Spleen (tissue), 11 donors: ENCODE measurements around the gene MECR. TPM values are rescaled to one million over a fixed set of nuclear protein-coding genes. Genes with fewer than 3 reads are reported as not detected.
"Not testable (repeated sequence)": the region's sequence is repeated elsewhere in the genome, so short reads cannot be mapped to it uniquely, and the experiment has no call there.

Source experiments
- DNase-seq: peaks from one replicate; pipeline ENCODE4 v3.0.0-alpha.2; 2020
- H3K27ac ChIP-seq, 8 donors: fragments of 200-600 bp; sonication (generic) in 7 of 8; 1 replicate in 4 of 8; 2 replicates in 4 of 8; pipeline versions ENCODE4 v1.5.0 to v1.8.0; 2016 to 2021; ENCODE audit warnings: inconsistent platforms in 4 of 8, mild to moderate bottlenecking in 4 of 8, moderate library complexity in 1 of 8
- H3K27me3 ChIP-seq, 7 donors: fragments of 200-600 bp; sonication (generic) in 6 of 7; replicated peaks in 1 of 7; 1 replicate in 4 of 7; 2 replicates in 3 of 7; pipeline versions ENCODE4 v1.5.0 to v1.8.0; 2016 to 2021; ENCODE audit warnings: inconsistent platforms in 3 of 7, mild to moderate bottlenecking in 1 of 7
- H3K36me3 ChIP-seq, 6 donors: fragments of 200-600 bp; sonication (generic) in 5 of 6; 1 replicate in 4 of 6; 2 replicates in 2 of 6; pipeline versions ENCODE4 v1.5.0 to v1.8.0; 2016 to 2021; ENCODE audit warnings: inconsistent platforms in 2 of 6
- H3K4me1 ChIP-seq, 6 donors: fragments of 200-600 bp; sonication (generic) in 5 of 6; 1 replicate in 3 of 6; 2 replicates in 3 of 6; pipeline versions ENCODE4 v1.5.0 to v1.8.0; 2016 to 2021; ENCODE audit warnings: inconsistent platforms in 3 of 6
- H3K4me3 ChIP-seq, 8 donors: fragments of 200-600 bp; sonication (generic) in 7 of 8; 1 replicate in 4 of 8; 2 replicates in 4 of 8; pipeline versions ENCODE4 v1.5.0 to v1.8.0; 2016 to 2021; ENCODE audit warnings: inconsistent platforms in 4 of 8, mild to moderate bottlenecking in 4 of 8, moderate library complexity in 2 of 8
- H3K9me3 ChIP-seq, 8 donors: fragments of 200-600 bp; sonication (generic) in 7 of 8; 1 replicate in 4 of 8; 2 replicates in 4 of 8; pipeline versions ENCODE4 v1.5.0 to v1.8.0; 2016 to 2021; ENCODE audit warnings: inconsistent platforms in 4 of 8
- POLR2A ChIP-seq, 3 donors: fragments of 450-650 bp; IDR thresholded peaks; one replicate each; pipeline ENCODE4 v1.5.1; 2017; ENCODE audit warnings: antibody characterized with exemption in 3 of 3, mild to moderate bottlenecking in 1 of 3
- POLR2AphosphoS5 ChIP-seq, 3 donors: sonication (generic); formaldehyde crosslinking; IDR thresholded peaks; one replicate each; pipeline ENCODE4 v1.5.1; 2017; ENCODE audit warnings: antibody characterized with exemption in 3 of 3
- WGBS, 5 donors: extraction: QIAGEN DNeasy Blood & Tissue Kit in 3 of 5; methylation state at CpG; one replicate each; pipeline versions ENCODE4 v1.1.5 to v1.1.7; 2013 to 2018; 5-methylcytosine and 5-hydroxymethylcytosine counted together
- intact Hi-C: fragments of 100-400 bp; cut with DNase I; formaldehyde crosslinking; loops from one replicate; pipeline ENCODE4 v1.15.0; 2023; ENCODE audit warnings: low total_unique reads
- polyA plus RNA-seq, 3 donors: library from polyadenylated mRNA; stranded (reverse); fragments of 200-250 nt; gene quantifications; one replicate each; pipeline ENCODE4 v1.2.1, GENCODE V29; 2013
- total RNA-seq, 7 donors: library from RNA; depleted of rRNA in 3 of 7; stranded (reverse); fragments of >200 nt in 3 of 7; fragmentation: NEBNext Ultra II Directional in 4 of 7; extraction: Animal tissue kit (Norgen Biotek cat#: 25700) in 4 of 7; gene quantifications; one replicate each; pipeline versions ENCODE4 v1.1.0 to v1.2.1, GENCODE V29; 2016 to 2021
- TF ChIP-seq, protein P1 (sequence below), 11 experiments: fragments of 200-600 bp in 7 of 11; fragments of 450-650 bp in 4 of 11; sonication (generic) in 4 of 11; IDR thresholded peaks in 8 of 11; conservative IDR thresholded peaks in 3 of 11; 1 replicate in 7 of 11; 2 replicates in 4 of 11; pipeline versions ENCODE4 v1.4.0 to v1.8.0; 2016 to 2021; ENCODE audit warnings: antibody characterized with exemption in 11 of 11, inconsistent platforms in 4 of 11, mild to moderate bottlenecking in 1 of 11
- donor health status: healthy with polysubstance abuse.
- donor health status: DM: no; HTN: no; CAD: no; lungs with moderate emphysema.
- donor health status: DM: no; HTN: no; CAD: no.
- donor health status: Bipolar disorder and iron deficiency.
- donor health status: healthy.
- donor health status: DM: no; HTN: no; CAD: no.
- donor health status: DM: yes; HTN: yes; CAD: no.

MECR gene
- total and polyA plus RNA-seq, 10 donors = 6.4 to 25.4 (median 14.7) TPM

DNA sequence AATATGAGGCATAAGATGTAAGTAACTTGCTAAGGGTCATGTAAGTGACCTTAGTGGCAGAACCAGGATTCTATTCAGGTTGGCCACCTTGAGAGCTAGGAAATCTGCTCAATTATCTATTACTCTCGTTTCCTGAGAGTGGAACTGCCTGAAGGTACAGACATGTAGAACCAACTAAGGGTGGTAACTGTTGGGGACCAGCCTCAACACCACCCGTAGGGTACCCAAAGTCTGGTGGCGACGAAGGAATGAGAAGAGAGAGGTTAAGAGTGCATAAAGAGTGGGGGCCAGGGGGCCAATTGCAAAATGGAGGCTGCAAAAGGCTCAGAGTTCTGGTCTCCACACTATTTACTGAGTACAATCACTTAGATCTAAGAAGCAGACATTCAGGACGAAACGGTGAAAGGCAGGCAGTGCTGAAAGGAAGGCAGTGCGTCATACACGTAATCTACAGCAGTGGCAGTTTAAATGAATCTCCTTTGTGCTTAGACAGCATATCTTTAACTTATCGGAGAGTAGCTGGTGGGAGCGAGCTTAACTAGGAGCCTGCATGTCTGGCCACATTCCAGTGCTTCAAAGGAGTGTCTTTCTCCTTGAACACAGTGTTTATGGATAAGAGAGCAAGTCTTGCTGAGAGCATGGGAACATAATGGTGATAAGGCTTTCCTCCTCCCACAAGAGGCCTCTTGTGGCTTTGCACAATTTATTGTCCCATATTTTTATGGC is 74.0 kb downstream of the MECR start:
- H3K27ac ChIP-seq = peak overlapping the region in 4 of 8 donors; percentile 22 to 58 (median 54)
- H3K36me3 ChIP-seq = peaks cover 3 to 99% (median 89%) of the 10 kb centered on the region in 6 donors
- no peaks in the 10 kb centered on the region for H3K9me3 ChIP-seq
- no peak overlapping the region for H3K4me3 ChIP-seq
- peaks cover 0 to 41% (median 26%) of the 10 kb centered on the region in 6 donors for H3K4me1 ChIP-seq
- WGBS, 5 donors = 61 to 74% (median 70%) methylated on average over 10 of the region's 10 CpGs
- intact Hi-C loops = no loop called here
- TF ChIP-seq POLR2A (IDR thresholded peaks at IDR 0.05) = no peak
- TF ChIP-seq, protein P1, sequence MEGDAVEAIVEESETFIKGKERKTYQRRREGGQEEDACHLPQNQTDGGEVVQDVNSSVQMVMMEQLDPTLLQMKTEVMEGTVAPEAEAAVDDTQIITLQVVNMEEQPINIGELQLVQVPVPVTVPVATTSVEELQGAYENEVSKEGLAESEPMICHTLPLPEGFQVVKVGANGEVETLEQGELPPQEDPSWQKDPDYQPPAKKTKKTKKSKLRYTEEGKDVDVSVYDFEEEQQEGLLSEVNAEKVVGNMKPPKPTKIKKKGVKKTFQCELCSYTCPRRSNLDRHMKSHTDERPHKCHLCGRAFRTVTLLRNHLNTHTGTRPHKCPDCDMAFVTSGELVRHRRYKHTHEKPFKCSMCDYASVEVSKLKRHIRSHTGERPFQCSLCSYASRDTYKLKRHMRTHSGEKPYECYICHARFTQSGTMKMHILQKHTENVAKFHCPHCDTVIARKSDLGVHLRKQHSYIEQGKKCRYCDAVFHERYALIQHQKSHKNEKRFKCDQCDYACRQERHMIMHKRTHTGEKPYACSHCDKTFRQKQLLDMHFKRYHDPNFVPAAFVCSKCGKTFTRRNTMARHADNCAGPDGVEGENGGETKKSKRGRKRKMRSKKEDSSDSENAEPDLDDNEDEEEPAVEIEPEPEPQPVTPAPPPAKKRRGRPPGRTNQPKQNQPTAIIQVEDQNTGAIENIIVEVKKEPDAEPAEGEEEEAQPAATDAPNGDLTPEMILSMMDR (IDR thresholded peaks at IDR 0.05 in 8 of 11, conservative IDR thresholded peaks at IDR 0.05 in 3 of 11) = no peak
- TF ChIP-seq POLR2AphosphoS5 (IDR thresholded peaks at IDR 0.05) = no peak
- H3K27me3 ChIP-seq = no peaks in the 10 kb centered on the region
- peak; percentile 19 for DNase-seq

DNA sequence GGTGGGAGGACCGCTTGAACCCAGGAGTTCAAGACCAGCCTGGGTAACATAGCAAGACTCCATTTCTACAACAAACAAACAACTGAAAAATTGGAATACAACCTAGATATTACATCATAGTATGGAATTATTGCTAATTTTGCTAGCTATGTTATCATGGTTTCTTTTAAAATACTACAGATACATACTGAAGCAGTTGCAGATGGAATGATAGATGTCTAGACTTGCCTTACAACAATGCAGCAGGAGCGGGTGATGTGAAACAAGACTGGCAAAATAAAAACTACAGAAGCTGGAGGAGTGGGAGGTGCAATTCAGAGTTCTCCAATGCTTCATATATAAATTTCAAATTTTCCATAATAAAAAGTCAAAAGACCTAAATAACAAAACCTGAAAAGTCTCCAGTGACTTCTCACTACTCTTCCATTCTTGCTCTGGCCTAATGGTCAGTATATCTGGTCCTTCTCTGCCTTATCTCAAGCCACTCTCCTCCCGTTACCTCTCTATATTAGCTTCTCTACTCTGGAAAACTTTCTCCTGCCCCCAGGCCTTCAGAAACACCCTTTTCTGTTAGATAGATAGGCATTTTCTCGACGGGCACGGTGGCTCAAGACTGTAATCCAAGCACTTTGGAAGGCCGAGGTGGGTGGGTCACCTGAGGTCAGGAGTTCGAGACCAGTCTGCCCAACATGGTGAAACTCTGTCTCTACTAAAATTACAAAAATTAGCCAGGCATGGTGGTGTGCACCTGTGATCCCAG is 78.5 kb downstream of the MECR start:
- WGBS, 5 donors = 93 to 96% (median 94%) methylated on average over 8 of the region's 8 CpGs
- DNase-seq = peak; percentile 21
- Histone ChIP-seq H3K36me3 (peaks cover 7 to 100% (median 100%) of the 10 kb centered on the region in 6 donors), H3K27ac (no peak overlapping the region), H3K27me3 (no peaks in the 10 kb centered on the region), H3K4me3 (no peak overlapping the region), H3K4me1 (peaks cover 0 to 15% (median 7%) of the 10 kb centered on the region in 6 donors), H3K9me3 (no peaks in the 10 kb centered on the region)
- intact Hi-C loops = no loop called here
- TF ChIP-seq, protein P1 (IDR thresholded peaks at IDR 0.05 in 8 of 11, conservative IDR thresholded peaks at IDR 0.05 in 3 of 11) = no peak
- TF ChIP-seq POLR2A (IDR thresholded peaks at IDR 0.05) = no peak
- TF ChIP-seq POLR2AphosphoS5 (IDR thresholded peaks at IDR 0.05) = no peak

DNA sequence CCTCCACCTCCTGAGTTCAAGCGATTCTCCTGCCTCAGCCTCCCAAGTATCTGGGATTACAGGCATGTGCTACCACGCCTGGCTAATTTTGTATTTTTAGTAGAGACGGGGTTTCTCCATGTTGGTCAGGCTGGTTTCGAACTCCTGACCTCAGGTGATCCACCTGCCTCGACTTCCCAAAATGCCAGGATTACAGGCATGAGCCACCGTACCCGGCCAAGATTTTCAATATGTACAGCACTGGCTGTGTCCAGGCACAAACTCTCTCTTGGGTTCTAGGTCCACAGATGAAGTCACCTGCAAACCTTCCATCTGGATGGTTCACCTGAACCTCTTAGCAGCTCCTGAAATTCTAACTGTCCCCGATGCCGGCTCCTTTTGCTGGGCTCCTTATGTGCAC is 80.4 kb downstream of the MECR start:
- H3K27me3 ChIP-seq, H3K4me1 ChIP-seq, intact Hi-C loops, H3K4me3 ChIP-seq, H3K27ac ChIP-seq, H3K9me3 ChIP-seq: not testable (repeated sequence)
- WGBS, 5 donors = 93 to 99% (median 96%) methylated on average over 9 of the region's 9 CpGs
- peak; percentile 15 for DNase-seq
- H3K36me3 ChIP-seq = peaks cover 7 to 100% (median 100%) of the 10 kb centered on the region in 6 donors

DNA sequence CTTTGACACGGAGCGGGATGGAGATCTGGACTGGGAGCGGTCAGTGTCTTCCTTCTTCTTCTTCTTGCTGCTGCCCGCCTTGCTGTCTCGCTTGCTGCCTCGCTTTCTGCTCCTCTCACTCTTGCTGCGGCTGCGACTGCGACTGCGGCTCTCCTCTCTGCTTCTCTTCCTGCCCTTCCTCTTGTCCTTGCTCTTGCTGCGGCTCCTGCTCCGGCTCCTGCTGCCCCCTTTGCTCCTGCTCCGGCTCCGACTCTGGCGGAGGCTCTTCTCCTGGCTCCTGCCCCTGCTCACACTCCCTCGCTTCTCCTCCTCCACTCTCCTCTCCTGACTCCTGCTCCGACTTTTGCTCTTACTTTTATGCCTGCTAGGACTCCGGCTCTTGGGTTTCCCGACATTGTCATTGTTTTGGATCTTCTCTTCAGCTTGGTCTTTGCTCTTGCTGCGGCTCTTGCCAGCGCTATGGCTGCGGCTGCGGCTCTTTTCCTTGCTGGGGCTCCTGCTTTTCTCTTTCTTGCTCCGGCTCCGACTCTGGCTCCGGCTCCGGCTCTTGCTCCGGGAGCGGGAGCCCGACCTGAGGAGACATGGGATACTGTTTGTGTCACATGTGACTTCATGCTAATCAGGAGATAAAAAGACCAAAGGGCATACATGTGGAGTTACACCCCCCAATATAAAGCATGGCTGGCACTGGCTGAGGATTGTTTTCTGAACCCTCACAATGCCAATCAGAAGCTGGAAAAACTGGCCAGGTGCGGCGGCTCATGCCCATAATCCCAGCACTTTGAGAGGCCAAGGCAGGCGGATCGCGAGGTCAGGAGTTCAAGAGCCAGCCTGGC is 81.9 kb downstream of the MECR start:
- no peak overlapping the region for H3K27ac ChIP-seq
- H3K36me3 ChIP-seq = peaks cover 7 to 100% (median 91%) of the 10 kb centered on the region in 6 donors
- WGBS, 5 donors = 95 to 97% (median 95%) methylated on average over 30 to 35 of the region's 35 CpGs
- DNase-seq = peak; percentile 51
- no peak overlapping the region for H3K4me3 ChIP-seq
- intact Hi-C loops = no loop called here
- H3K27me3 ChIP-seq = no peaks in the 10 kb centered on the region
- H3K9me3 ChIP-seq = no peaks in the 10 kb centered on the region
- H3K4me1 ChIP-seq = no peaks in the 10 kb centered on the region
- TF ChIP-seq POLR2AphosphoS5 (IDR thresholded peaks at IDR 0.05) (peak in 2 of 3 donors; percentile 46 to 65), POLR2A (IDR thresholded peaks at IDR 0.05) (no peak)
- TF ChIP-seq, protein P1 (IDR thresholded peaks at IDR 0.05 in 8 of 11, conservative IDR thresholded peaks at IDR 0.05 in 3 of 11) = no peak
